Keratinocyte (primary cell): ENCODE data around the gene RAD18. TPM values are rescaled to one million over a fixed set of nuclear protein-coding genes. Genes with fewer than 3 reads are reported as not detected.

Experiments
- DNase-seq: peaks from one replicate; pipeline ENCODE4 v3.0.0-alpha.2; 2011; ENCODE audit warnings: low read depth, missing footprints, low spot score
- FAIRE-seq: peaks from 2 replicates; lab custom pipeline; 2011; peaks lifted over from hg19 to GRCh38; lab: Jason Lieb, UNC
- H2AFZ ChIP-seq: 2 replicates; pipeline ENCODE4 v1.6.0; 2012; ENCODE audit warnings: low read length, control low read depth, inconsistent platforms; ENCODE audit not compliant: control insufficient read depth
- H3K27ac ChIP-seq: 2 replicates; pipeline ENCODE4 v1.5.1; 2011; ENCODE audit warnings: low read length; ENCODE audit not compliant: control insufficient read depth, insufficient read depth
- H3K27me3 ChIP-seq: 3 replicates; pipeline ENCODE4 v1.6.0; 2011; ENCODE audit warnings: low read length; ENCODE audit not compliant: control insufficient read depth, insufficient read depth; ENCODE audit errors: extremely low read depth
- H3K36me3 ChIP-seq, 2 experiments: 2 replicates in 1 of 2; 3 replicates in 1 of 2; pipeline ENCODE4 v1.5.1; 2011; ENCODE audit warnings: low read length in 2 of 2, mild to moderate bottlenecking in 1 of 2; ENCODE audit not compliant: control insufficient read depth in 2 of 2, insufficient read depth in 2 of 2; ENCODE audit errors: extremely low read depth in 1 of 2
- H3K4me1 ChIP-seq: 3 replicates; pipeline ENCODE4 v1.5.1; 2011; ENCODE audit warnings: low read length; ENCODE audit not compliant: control insufficient read depth, insufficient read depth; ENCODE audit errors: extremely low read depth
- H3K4me2 ChIP-seq: 3 replicates; pipeline ENCODE4 v1.6.0; 2011; ENCODE audit warnings: low read depth, low read length; ENCODE audit not compliant: control insufficient read depth, insufficient read depth; ENCODE audit errors: extremely low read depth
- H3K4me3 ChIP-seq, 3 experiments: fragments of 200-600 bp in 1 of 3; sonication (generic) in 1 of 3; 2 replicates in 2 of 3; 3 replicates in 1 of 3; pipeline ENCODE4 v1.5.1; 2011 to 2016; ENCODE audit warnings: low read length in 3 of 3, mild to moderate bottlenecking in 3 of 3, control low read depth in 2 of 3, inconsistent platforms in 1 of 3, low read depth in 1 of 3, mixed read lengths in 1 of 3, mixed run types in 1 of 3, moderate library complexity in 1 of 3; ENCODE audit not compliant: control insufficient read depth in 2 of 3, insufficient read depth in 2 of 3; ENCODE audit errors: extremely low read depth in 1 of 3
- H3K79me2 ChIP-seq: 2 replicates; pipeline ENCODE4 v1.6.0; 2012; ENCODE audit warnings: low read length; ENCODE audit not compliant: control insufficient read depth, insufficient read depth
- H3K9ac ChIP-seq: 3 replicates; pipeline ENCODE4 v1.6.0; 2011; ENCODE audit warnings: low read length; ENCODE audit not compliant: control insufficient read depth, insufficient read depth; ENCODE audit errors: extremely low read depth
- H3K9me1 ChIP-seq: 3 replicates; pipeline ENCODE4 v1.6.0; 2011; ENCODE audit warnings: low read length; ENCODE audit not compliant: control insufficient read depth, insufficient read depth; ENCODE audit errors: extremely low read depth
- H3K9me3 ChIP-seq: 2 replicates; pipeline ENCODE4 v1.5.1; 2012; ENCODE audit warnings: low read depth, low read length; ENCODE audit not compliant: control insufficient read depth
- H4K20me1 ChIP-seq: 3 replicates; pipeline ENCODE4 v1.6.0; 2011; ENCODE audit warnings: low read length; ENCODE audit not compliant: control insufficient read depth, insufficient read depth; ENCODE audit errors: extremely low read depth
- EZH2 ChIP-seq: IDR thresholded peaks from one replicate; pipeline ENCODE4 v1.6.1; 2012; ENCODE audit warnings: inconsistent platforms, mild to moderate bottlenecking, low read length, moderate library complexity
- dilution Hi-C: fragments of 300-500 bp; cut with MboI; formaldehyde crosslinking; loops from one replicate; pipeline ENCODE4 v1.7.0; 2020; ENCODE audit warnings: low sequenced_read_pairs; ENCODE audit not compliant: extremely low pct_ligation_motif_present
- polyA plus RNA-seq, 5 experiments: library from polyadenylated mRNA; depleted of rRNA in 3 of 5; stranded (reverse) in 3 of 5; stranded (forward) in 1 of 5; unstranded in 1 of 5; fragments of >200 nt; gene quantifications; 1 replicate in 1 of 5; 2 replicates in 3 of 5; 3 replicates in 1 of 5; pipeline versions ENCODE4 v1.2.1 to v1.2.3, GENCODE V29; 2011 to 2012; ENCODE audit warnings: missing spikeins in 2 of 5, low read depth in 1 of 5, low replicate concordance in 1 of 5
- TF ChIP-seq, protein P1 (sequence below), 3 experiments: IDR thresholded peaks in 1 of 3; conservative IDR thresholded peaks in 1 of 3; optimal IDR thresholded peaks in 1 of 3; 2 replicates in 2 of 3; 3 replicates in 1 of 3; pipeline versions ENCODE3 to v1.5.1; 2011; ENCODE audit warnings: low read length in 3 of 3, mild to moderate bottlenecking in 3 of 3, moderate library complexity in 2 of 3, control low read depth in 1 of 3, inconsistent platforms in 1 of 3; ENCODE audit not compliant: insufficient read depth in 2 of 3; ENCODE audit errors: extremely low read depth in 1 of 3

Gene RAD18
- polyA plus RNA-seq, 1 donor (not counting 4 experiments of a cell fraction or from before 2014, with no cell fraction given): 16.0 TPM

- Histone ChIP-seq H3K4me1 (no peaks in the 10 kb centered on the region), H3K4me3 (no peak overlapping the region), H3K27me3 (no peaks in the 10 kb centered on the region), H4K20me1 (no peaks in the 10 kb centered on the region), H3K27ac (no peak overlapping the region), H3K9me1 (peaks cover 2% of the 10 kb centered on the region), H3K79me2 (no peaks in the 10 kb centered on the region), H3K36me3 (peaks cover 0 to 3% of the 10 kb centered on the region in 2 experiments), H3K9ac (no peak overlapping the region), H2AFZ (no peak overlapping the region), H3K9me3 (no peaks in the 10 kb centered on the region), H3K4me2 (no peak overlapping the region)
- no peak for FAIRE-seq
- dilution Hi-C loops: loop anchor here (25.0 kb wide), 1 partner anchor 322 kb away; no protein-coding TSS in a partner anchor
- TF ChIP-seq EZH2: no peak
- TF ChIP-seq, protein P1, sequence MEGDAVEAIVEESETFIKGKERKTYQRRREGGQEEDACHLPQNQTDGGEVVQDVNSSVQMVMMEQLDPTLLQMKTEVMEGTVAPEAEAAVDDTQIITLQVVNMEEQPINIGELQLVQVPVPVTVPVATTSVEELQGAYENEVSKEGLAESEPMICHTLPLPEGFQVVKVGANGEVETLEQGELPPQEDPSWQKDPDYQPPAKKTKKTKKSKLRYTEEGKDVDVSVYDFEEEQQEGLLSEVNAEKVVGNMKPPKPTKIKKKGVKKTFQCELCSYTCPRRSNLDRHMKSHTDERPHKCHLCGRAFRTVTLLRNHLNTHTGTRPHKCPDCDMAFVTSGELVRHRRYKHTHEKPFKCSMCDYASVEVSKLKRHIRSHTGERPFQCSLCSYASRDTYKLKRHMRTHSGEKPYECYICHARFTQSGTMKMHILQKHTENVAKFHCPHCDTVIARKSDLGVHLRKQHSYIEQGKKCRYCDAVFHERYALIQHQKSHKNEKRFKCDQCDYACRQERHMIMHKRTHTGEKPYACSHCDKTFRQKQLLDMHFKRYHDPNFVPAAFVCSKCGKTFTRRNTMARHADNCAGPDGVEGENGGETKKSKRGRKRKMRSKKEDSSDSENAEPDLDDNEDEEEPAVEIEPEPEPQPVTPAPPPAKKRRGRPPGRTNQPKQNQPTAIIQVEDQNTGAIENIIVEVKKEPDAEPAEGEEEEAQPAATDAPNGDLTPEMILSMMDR (optimal IDR thresholded peaks at IDR 0.05 in 1 of 3, IDR thresholded peaks at IDR 0.05 in 1 of 3, conservative IDR thresholded peaks at IDR 0.05 in 1 of 3; ENCODE audit: extremely low read depth in 1 of 3, insufficient read depth in 2 of 3, low read length in 3 of 3): no peak
- no peak for DNase-seq
Observed at GRCh38 chr3:8990266-8991215, 27.3 kb upstream of the RAD18 start.

DNA sequence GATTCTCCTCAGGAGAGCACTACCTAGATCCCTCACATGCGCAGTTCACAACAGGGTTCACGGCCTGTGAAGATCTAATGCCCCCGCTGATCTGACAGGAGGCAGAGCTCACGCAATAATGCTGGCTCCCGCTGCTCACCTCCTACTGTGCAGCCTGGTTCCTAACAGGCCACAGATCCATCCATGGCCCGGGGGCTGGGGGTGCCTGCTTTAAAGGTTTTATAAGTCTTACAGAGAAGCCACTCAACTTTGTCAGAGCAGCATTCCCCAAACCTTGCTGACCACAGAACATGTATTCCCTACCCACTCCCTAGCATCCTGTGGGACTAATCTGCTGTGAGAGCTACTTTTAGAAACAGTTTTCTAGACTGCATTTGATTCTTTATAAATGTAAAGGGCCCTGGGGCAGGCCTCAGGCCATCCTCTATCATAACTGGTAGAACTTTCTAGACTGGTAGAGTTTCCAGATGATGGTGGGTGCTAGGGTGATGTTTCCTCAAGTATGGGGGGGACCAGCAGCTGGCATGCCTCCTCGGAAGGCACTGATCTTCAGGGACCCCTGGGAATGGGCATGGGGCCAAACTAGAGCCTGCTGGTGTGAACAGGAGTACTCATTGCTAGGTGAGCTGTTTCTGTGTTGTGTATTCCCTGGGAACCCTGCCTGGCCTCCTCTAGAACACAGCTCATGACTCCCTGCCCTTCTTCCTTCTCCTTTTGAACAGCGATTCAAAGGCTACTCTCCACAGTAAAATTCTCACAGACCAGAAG, 25.7 kb upstream of the RAD18 start:
- no peaks in the 10 kb centered on the region for H3K9me1 ChIP-seq
- no peaks in the 10 kb centered on the region for H3K4me1 ChIP-seq
- no peaks in the 10 kb centered on the region for H4K20me1 ChIP-seq
- no peaks in the 10 kb centered on the region for H3K9me3 ChIP-seq
- FAIRE-seq (no peak), DNase-seq (no peak)
- H3K27ac ChIP-seq: no peak overlapping the region
- dilution Hi-C loops: loop anchor here (25.0 kb wide), 1 partner anchor 323 kb away; no protein-coding TSS in a partner anchor
- H3K79me2 ChIP-seq: no peaks in the 10 kb centered on the region
- H2AFZ ChIP-seq: no peak overlapping the region
- H3K4me2 ChIP-seq: no peak overlapping the region
- H3K27me3 ChIP-seq: no peaks in the 10 kb centered on the region
- no peak overlapping the region for H3K4me3 ChIP-seq
- TF ChIP-seq, protein P1 (optimal IDR thresholded peaks at IDR 0.05 in 1 of 3, IDR thresholded peaks at IDR 0.05 in 1 of 3, conservative IDR thresholded peaks at IDR 0.05 in 1 of 3; ENCODE audit: extremely low read depth in 1 of 3, insufficient read depth in 2 of 3, low read length in 3 of 3): no peak
- no peak for TF ChIP-seq EZH2
- peaks cover 0 to 3% of the 10 kb centered on the region in 2 experiments for H3K36me3 ChIP-seq
- H3K9ac ChIP-seq: no peak overlapping the region
